Measurements from ENCODE around the gene PPP1R3A. TPM values are rescaled to one million over a fixed set of nuclear protein-coding genes. Genes with fewer than 3 reads are reported as not detected.

The PPP1R3A gene, protein sequence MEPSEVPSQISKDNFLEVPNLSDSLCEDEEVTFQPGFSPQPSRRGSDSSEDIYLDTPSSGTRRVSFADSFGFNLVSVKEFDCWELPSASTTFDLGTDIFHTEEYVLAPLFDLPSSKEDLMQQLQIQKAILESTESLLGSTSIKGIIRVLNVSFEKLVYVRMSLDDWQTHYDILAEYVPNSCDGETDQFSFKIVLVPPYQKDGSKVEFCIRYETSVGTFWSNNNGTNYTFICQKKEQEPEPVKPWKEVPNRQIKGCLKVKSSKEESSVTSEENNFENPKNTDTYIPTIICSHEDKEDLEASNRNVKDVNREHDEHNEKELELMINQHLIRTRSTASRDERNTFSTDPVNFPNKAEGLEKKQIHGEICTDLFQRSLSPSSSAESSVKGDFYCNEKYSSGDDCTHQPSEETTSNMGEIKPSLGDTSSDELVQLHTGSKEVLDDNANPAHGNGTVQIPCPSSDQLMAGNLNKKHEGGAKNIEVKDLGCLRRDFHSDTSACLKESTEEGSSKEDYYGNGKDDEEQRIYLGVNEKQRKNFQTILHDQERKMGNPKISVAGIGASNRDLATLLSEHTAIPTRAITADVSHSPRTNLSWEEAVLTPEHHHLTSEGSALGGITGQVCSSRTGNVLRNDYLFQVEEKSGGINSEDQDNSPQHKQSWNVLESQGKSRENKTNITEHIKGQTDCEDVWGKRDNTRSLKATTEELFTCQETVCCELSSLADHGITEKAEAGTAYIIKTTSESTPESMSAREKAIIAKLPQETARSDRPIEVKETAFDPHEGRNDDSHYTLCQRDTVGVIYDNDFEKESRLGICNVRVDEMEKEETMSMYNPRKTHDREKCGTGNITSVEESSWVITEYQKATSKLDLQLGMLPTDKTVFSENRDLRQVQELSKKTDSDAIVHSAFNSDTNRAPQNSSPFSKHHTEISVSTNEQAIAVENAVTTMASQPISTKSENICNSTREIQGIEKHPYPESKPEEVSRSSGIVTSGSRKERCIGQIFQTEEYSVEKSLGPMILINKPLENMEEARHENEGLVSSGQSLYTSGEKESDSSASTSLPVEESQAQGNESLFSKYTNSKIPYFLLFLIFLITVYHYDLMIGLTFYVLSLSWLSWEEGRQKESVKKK
- polyA plus RNA-seq (1.3 and 1.6 TPM in 2 replicates), polyA minus RNA-seq (4.2 and 5.6 TPM in 2 replicates)

DNA sequence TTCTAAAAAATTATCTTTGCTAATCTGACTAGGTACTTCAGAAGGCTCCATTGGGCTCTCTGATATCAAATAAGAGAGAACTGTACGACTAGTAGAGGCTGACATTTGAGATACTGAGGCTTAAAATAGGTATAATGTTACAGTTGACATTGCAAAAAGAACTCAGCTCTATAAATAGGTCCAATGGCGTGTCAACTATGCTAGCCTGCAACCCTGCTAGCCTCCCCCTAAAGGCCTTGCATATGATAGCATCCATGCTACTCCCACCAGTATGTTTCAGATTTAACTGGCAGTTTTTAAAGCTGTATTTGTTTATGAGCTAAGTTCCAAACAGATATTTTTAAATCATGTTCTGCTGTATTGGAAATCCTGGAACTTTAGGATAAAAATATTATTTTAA, at the start of gene PPP1R3A:
PPP1R3A (minus strand) TSS at position 64 of the 400 bp plus-strand sequence; CDS start at position 51, 13 bp downstream.
- H3K9me3 ChIP-seq (ENCODE audit: low read length): no peaks in the 10 kb centered on the region
- H3K4me2 ChIP-seq (ENCODE audit: low read length): no peak within 1 kb of the TSS
- H3K27me3 ChIP-seq (ENCODE audit: insufficient read depth, low read depth, low read length): no peaks in the 10 kb centered on the region
- no peak within 1 kb of the TSS for H3K9ac ChIP-seq (ENCODE audit: low read length)
- H3K4me3 ChIP-seq (ENCODE audit: low read length): no peak within 1 kb of the TSS
- H3K79me2 ChIP-seq (replicated peaks; ENCODE audit: insufficient read depth, low read length): no peaks in the 10 kb centered on the region
- H3F3A ChIP-seq (ENCODE audit: insufficient read depth, low read length, poor library complexity, severe bottlenecking): peaks cover 10% of the 10 kb centered on the region
- no peaks in the 10 kb centered on the region for H4K20me1 ChIP-seq (ENCODE audit: insufficient read depth)
- peak within 1 kb of the TSS; percentile 94 for H3K27ac ChIP-seq (ENCODE audit: low read length)
- H3K36me3 ChIP-seq (ENCODE audit: insufficient read depth, low read length): no peaks in the 10 kb centered on the region
- H3K9me2 ChIP-seq (ENCODE audit: insufficient read depth, low read length): no peaks in the 10 kb centered on the region
- no peak for TF ChIP-seq RAD21 (conservative IDR thresholded peaks at IDR 0.05)
- no peak for TF ChIP-seq POLR2AphosphoS5 (IDR thresholded peaks at IDR 0.05)
- TF ChIP-seq EZH2 (IDR thresholded peaks at IDR 0.05; ENCODE audit: borderline replicate concordance, insufficient read depth, low read length, poor library complexity, severe bottlenecking): no peak
- TF ChIP-seq, protein P1, sequence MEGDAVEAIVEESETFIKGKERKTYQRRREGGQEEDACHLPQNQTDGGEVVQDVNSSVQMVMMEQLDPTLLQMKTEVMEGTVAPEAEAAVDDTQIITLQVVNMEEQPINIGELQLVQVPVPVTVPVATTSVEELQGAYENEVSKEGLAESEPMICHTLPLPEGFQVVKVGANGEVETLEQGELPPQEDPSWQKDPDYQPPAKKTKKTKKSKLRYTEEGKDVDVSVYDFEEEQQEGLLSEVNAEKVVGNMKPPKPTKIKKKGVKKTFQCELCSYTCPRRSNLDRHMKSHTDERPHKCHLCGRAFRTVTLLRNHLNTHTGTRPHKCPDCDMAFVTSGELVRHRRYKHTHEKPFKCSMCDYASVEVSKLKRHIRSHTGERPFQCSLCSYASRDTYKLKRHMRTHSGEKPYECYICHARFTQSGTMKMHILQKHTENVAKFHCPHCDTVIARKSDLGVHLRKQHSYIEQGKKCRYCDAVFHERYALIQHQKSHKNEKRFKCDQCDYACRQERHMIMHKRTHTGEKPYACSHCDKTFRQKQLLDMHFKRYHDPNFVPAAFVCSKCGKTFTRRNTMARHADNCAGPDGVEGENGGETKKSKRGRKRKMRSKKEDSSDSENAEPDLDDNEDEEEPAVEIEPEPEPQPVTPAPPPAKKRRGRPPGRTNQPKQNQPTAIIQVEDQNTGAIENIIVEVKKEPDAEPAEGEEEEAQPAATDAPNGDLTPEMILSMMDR (IDR thresholded peaks at IDR 0.05; ENCODE audit: poor library complexity, severe bottlenecking): no peak
- no peak for TF ChIP-seq TAF1 (IDR thresholded peaks at IDR 0.05; ENCODE audit: low read depth)
- no peak for TF ChIP-seq EP300 (conservative IDR thresholded peaks at IDR 0.05; ENCODE audit: poor library complexity, severe bottlenecking)
- TF ChIP-seq SMC3 (conservative IDR thresholded peaks at IDR 0.05; ENCODE audit: poor library complexity): no peak
- no peak for TF ChIP-seq MXI1 (conservative IDR thresholded peaks at IDR 0.05; ENCODE audit: poor library complexity, severe bottlenecking)
- TF ChIP-seq, protein P2, sequence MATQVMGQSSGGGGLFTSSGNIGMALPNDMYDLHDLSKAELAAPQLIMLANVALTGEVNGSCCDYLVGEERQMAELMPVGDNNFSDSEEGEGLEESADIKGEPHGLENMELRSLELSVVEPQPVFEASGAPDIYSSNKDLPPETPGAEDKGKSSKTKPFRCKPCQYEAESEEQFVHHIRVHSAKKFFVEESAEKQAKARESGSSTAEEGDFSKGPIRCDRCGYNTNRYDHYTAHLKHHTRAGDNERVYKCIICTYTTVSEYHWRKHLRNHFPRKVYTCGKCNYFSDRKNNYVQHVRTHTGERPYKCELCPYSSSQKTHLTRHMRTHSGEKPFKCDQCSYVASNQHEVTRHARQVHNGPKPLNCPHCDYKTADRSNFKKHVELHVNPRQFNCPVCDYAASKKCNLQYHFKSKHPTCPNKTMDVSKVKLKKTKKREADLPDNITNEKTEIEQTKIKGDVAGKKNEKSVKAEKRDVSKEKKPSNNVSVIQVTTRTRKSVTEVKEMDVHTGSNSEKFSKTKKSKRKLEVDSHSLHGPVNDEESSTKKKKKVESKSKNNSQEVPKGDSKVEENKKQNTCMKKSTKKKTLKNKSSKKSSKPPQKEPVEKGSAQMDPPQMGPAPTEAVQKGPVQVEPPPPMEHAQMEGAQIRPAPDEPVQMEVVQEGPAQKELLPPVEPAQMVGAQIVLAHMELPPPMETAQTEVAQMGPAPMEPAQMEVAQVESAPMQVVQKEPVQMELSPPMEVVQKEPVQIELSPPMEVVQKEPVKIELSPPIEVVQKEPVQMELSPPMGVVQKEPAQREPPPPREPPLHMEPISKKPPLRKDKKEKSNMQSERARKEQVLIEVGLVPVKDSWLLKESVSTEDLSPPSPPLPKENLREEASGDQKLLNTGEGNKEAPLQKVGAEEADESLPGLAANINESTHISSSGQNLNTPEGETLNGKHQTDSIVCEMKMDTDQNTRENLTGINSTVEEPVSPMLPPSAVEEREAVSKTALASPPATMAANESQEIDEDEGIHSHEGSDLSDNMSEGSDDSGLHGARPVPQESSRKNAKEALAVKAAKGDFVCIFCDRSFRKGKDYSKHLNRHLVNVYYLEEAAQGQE (IDR thresholded peaks at IDR 0.05; ENCODE audit: borderline replicate concordance): no peak
- no peak within 1 kb of the TSS for H2AFZ ChIP-seq (ENCODE audit: low read depth, low read length)

DNA sequence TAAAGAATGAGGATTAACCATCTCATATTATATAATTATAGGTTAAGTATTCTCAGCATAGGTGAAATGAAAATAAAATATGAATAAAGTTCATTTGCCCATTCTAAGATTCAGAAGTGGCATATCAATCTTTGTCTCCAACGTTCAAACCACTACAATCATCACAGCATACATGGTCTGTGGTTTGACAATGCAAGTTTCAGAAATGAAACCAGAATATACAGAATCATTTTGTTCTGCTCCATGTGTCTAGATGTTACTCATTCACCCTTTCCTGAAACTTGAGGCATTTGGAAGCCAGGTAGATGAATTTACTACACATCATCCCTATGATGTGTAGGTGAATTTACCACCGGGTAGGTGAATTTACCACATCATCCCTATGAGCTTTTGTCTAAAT, 44.5 kb upstream of the PPP1R3A start:
- TF ChIP-seq, protein P2 (IDR thresholded peaks at IDR 0.05; ENCODE audit: borderline replicate concordance): no peak
- TF ChIP-seq RAD21 (conservative IDR thresholded peaks at IDR 0.05) (no peak), TAF1 (IDR thresholded peaks at IDR 0.05; ENCODE audit: low read depth) (no peak), EP300 (conservative IDR thresholded peaks at IDR 0.05; ENCODE audit: poor library complexity, severe bottlenecking) (no peak), POLR2AphosphoS5 (IDR thresholded peaks at IDR 0.05) (no peak), SMC3 (conservative IDR thresholded peaks at IDR 0.05; ENCODE audit: poor library complexity) (no peak), EZH2 (IDR thresholded peaks at IDR 0.05; ENCODE audit: borderline replicate concordance, insufficient read depth, low read length, poor library complexity, severe bottlenecking) (no peak), MXI1 (conservative IDR thresholded peaks at IDR 0.05; ENCODE audit: poor library complexity, severe bottlenecking) (no peak)
- TF ChIP-seq, protein P1 (IDR thresholded peaks at IDR 0.05; ENCODE audit: poor library complexity, severe bottlenecking): no peak
- Histone ChIP-seq H3K27me3 (ENCODE audit: insufficient read depth, low read depth, low read length) (no peaks in the 10 kb centered on the region), H3K4me3 (ENCODE audit: low read length) (no peak overlapping the region), H3K79me2 (replicated peaks; ENCODE audit: insufficient read depth, low read length) (no peaks in the 10 kb centered on the region), H3K9me2 (ENCODE audit: insufficient read depth, low read length) (no peaks in the 10 kb centered on the region), H3K9ac (ENCODE audit: low read length) (no peak overlapping the region), H3F3A (ENCODE audit: insufficient read depth, low read length, poor library complexity, severe bottlenecking) (no peaks in the 10 kb centered on the region), H3K27ac (ENCODE audit: low read length) (no peak overlapping the region), H2AFZ (ENCODE audit: low read depth, low read length) (no peak overlapping the region), H3K36me3 (ENCODE audit: insufficient read depth, low read length) (no peaks in the 10 kb centered on the region), H3K9me3 (ENCODE audit: low read length) (no peaks in the 10 kb centered on the region), H4K20me1 (ENCODE audit: insufficient read depth) (no peaks in the 10 kb centered on the region), H3K4me2 (ENCODE audit: low read length) (no peak overlapping the region)
